Osteoblast (primary cell): Measurements from ENCODE around the gene DNAJB9. TPM values are rescaled to one million over a fixed set of nuclear protein-coding genes. Genes with fewer than 3 reads are reported as not detected.

Experiments used
- DNase-seq: peaks from one replicate; pipeline ENCODE4 v3.0.0; 2011; ENCODE audit warnings: low spot score, mixed read lengths; ENCODE audit not compliant: insufficient read length; ENCODE audit errors: missing footprints
- H2AFZ ChIP-seq: 2 replicates; pipeline ENCODE4 v1.6.0; 2011; ENCODE audit warnings: mild to moderate bottlenecking, low read length
- H3K27ac ChIP-seq: 2 replicates; pipeline ENCODE4 v1.5.1; 2011; ENCODE audit warnings: mild to moderate bottlenecking, low read depth, low read length, moderate library complexity
- H3K27me3 ChIP-seq: 2 replicates; pipeline ENCODE4 v1.6.0; 2012; ENCODE audit warnings: mild to moderate bottlenecking, control low read depth, inconsistent platforms, low read length, moderate library complexity; ENCODE audit not compliant: insufficient read depth
- H3K36me3 ChIP-seq: 2 replicates; pipeline ENCODE4 v1.5.1; 2011; ENCODE audit warnings: mild to moderate bottlenecking, low read length, control low read depth, moderate library complexity; ENCODE audit not compliant: insufficient read depth
- H3K4me1 ChIP-seq: 2 replicates; pipeline ENCODE4 v1.5.1; 2011; ENCODE audit warnings: mild to moderate bottlenecking, low read length, control low read depth, moderate library complexity; ENCODE audit not compliant: insufficient read depth
- H3K4me2 ChIP-seq: 2 replicates; pipeline ENCODE4 v1.6.0; 2011; ENCODE audit warnings: mild to moderate bottlenecking, low read length; ENCODE audit not compliant: insufficient read depth
- H3K4me3 ChIP-seq: fragments of 200-600 bp; sonication (generic); 3 replicates; pipeline ENCODE4 v1.5.1; 2012; ENCODE audit warnings: mild to moderate bottlenecking, low read length, inconsistent platforms; ENCODE audit not compliant: insufficient read depth
- H3K79me2 ChIP-seq: 2 replicates; pipeline ENCODE4 v1.6.0; 2012; ENCODE audit warnings: mild to moderate bottlenecking, low read length, control low read depth, inconsistent platforms; ENCODE audit not compliant: insufficient read depth
- H3K9me3 ChIP-seq: 2 replicates; pipeline ENCODE4 v1.5.1; 2011; ENCODE audit warnings: low read depth, low read length, control low read depth
- H4K20me1 ChIP-seq: 2 replicates; pipeline ENCODE4 v1.6.0; 2012; ENCODE audit warnings: mild to moderate bottlenecking, low read length, control low read depth; ENCODE audit not compliant: insufficient read depth
- CTCF ChIP-seq: IDR thresholded peaks from 2 replicates; pipeline ENCODE4 v1.5.1; 2011; ENCODE audit warnings: mild to moderate bottlenecking, low read depth, low read length, moderate library complexity; ENCODE audit errors: extremely low read depth
- total RNA-seq: library from RNA; depleted of rRNA; stranded (reverse); fragments of >200 nt; gene quantifications from 2 replicates; pipeline ENCODE4 v1.2.3, GENCODE V29; 2012

DNAJB9 gene
- total RNA-seq, 1 donor, result 24.6 TPM

DNA sequence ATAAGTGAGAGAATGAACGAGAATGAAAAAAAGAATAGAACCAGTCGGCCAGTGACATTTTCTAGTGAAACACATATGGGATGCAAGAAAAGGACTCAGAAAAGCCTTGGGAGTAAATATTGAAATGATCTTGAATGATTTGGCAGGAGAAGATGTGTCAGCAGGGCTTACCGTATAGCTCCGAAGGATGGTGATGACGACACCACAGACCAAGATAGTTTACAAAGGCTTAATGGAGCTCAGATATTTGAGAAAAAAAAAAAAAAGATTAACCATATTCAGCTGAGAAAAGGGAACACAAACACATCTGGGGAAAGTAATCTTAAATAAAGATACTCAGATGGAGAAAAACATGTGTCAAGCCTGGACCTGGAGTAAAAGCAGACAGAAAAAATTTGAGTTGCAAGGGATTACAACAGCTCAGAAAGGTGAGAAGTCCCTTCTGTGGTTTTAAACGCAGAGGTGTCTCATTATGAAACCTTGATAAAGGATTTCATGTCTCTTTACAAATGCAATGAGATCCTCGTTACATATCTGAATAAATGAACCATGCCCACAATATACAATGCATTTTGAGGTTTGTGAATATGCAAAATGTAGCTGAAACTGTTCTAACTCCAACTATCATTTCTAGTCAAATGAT, 36.0 kb downstream of the DNAJB9 start:
- Histone ChIP-seq H3K27ac (no peak overlapping the region), H3K9me3 (no peaks in the 10 kb centered on the region), H3K4me2 (no peak overlapping the region), H4K20me1 (no peaks in the 10 kb centered on the region), H3K27me3 (no peaks in the 10 kb centered on the region), H3K79me2 (no peaks in the 10 kb centered on the region), H3K36me3 (no peaks in the 10 kb centered on the region), H2AFZ (no peak overlapping the region), H3K4me3 (no peak overlapping the region), H3K4me1 (no peaks in the 10 kb centered on the region)
- no peak for DNase-seq
- TF ChIP-seq CTCF, result no peak

DNA sequence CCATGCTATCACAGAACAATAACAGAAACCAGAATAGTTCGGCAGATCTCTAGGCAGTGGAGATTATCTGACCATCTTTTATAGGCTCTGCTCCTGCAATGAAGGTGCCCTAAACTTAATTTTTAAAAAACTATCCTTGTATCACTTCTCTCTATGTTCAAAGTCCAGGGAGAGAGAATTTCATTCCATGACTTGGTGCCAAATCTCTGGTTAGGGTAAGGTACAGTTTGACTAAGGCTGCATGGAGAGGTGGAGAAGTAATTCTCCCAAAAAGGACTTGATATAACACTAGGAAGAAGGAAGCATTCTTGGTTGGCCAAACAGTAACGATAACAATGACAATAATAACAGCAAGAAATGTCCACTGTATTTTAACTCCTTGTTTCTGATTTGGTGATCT, 40.0 kb downstream of the DNAJB9 start:
- no peak for TF ChIP-seq CTCF
- H3K27me3 ChIP-seq, result no peaks in the 10 kb centered on the region
- H4K20me1 ChIP-seq, result no peaks in the 10 kb centered on the region
- H3K36me3 ChIP-seq, result no peaks in the 10 kb centered on the region
- H2AFZ ChIP-seq, result no peak overlapping the region
- H3K4me2 ChIP-seq, result no peak overlapping the region
- no peak overlapping the region for H3K4me3 ChIP-seq
- no peak for DNase-seq
- no peaks in the 10 kb centered on the region for H3K4me1 ChIP-seq
- no peaks in the 10 kb centered on the region for H3K79me2 ChIP-seq
- H3K27ac ChIP-seq, result no peak overlapping the region
- no peaks in the 10 kb centered on the region for H3K9me3 ChIP-seq

- H4K20me1 ChIP-seq, result no peaks in the 10 kb centered on the region
- TF ChIP-seq CTCF, result no peak
These were observed 41.6 kb downstream of the DNAJB9 start for GRCh38 chr7:108611268-108611667.

DNA sequence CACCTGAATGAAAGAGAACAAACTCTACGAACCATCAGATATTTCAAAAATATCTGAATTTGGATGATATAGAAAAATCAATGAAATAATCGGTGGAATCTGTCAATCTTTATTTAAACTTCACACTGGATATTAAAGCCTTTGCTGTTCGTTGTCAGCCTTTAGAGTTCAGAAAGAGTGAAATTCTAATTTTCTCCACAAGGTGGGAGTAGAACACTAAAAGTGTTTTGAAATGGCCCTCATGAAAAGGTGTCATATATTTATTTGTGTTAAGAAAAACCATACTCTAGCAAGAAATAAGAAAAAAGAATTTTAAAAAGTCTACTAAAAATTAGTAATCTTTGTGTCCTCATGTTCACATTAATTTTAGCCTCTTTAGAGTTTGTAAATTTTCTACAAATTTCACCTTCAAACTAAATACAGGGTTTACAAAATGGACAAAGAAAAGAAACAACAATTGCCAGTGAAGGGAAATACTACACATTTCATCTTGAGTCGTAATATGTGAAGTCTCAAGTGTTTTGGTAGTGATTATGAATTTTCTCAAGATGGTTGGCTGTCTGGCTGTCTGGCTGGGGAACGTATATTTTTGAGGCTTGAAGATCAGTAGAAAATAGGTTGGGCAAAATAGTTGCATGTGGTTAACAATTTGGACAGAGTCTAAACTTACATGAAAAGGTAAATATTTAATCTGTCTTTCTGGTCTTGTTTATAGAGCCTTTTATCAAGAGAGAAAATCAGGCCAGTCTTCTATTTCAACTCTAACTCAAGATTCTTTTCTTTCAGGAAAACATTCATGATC, 43.7 kb downstream of the DNAJB9 start:
- H3K4me2 ChIP-seq, result no peak overlapping the region
- no peaks in the 10 kb centered on the region for H3K4me1 ChIP-seq
- DNase-seq, result no peak
- H3K27me3 ChIP-seq, result no peaks in the 10 kb centered on the region
- no peaks in the 10 kb centered on the region for H4K20me1 ChIP-seq
- no peaks in the 10 kb centered on the region for H3K79me2 ChIP-seq
- no peak overlapping the region for H3K27ac ChIP-seq
- no peaks in the 10 kb centered on the region for H3K9me3 ChIP-seq
- no peak overlapping the region for H3K4me3 ChIP-seq
- no peaks in the 10 kb centered on the region for H3K36me3 ChIP-seq
- peak; percentile 62 for TF ChIP-seq CTCF
- H2AFZ ChIP-seq, result no peak overlapping the region

More at GRCh38 chr7:108611268-108611667, 41.6 kb downstream of the DNAJB9 start:
- H3K79me2 ChIP-seq, result no peaks in the 10 kb centered on the region
- H3K4me3 ChIP-seq, result no peak overlapping the region
- H3K36me3 ChIP-seq, result no peaks in the 10 kb centered on the region
- H3K27ac ChIP-seq, result no peak overlapping the region
- no peak overlapping the region for H2AFZ ChIP-seq
- H3K27me3 ChIP-seq, result no peaks in the 10 kb centered on the region
- no peak for DNase-seq
- H3K4me1 ChIP-seq, result no peaks in the 10 kb centered on the region
- no peaks in the 10 kb centered on the region for H3K9me3 ChIP-seq
- no peak overlapping the region for H3K4me2 ChIP-seq
